Stimulated activated CD4-positive, alpha-beta T cell treated with anti-CD3 and anti-CD28 coated beads, Interleukin-2, amount 100 ng/mL, for 24 hours (primary cell): ENCODE data around the gene PNMA8A.
A peak's percentile ranks its signal among the peaks of the same experiment; 100 is the strongest.
"Not testable (repeated sequence)": the region's sequence is repeated elsewhere in the genome, so short reads cannot be mapped to it uniquely, and the experiment has no call there.

Experiments used
- DNase-seq, 2 donors: peaks; one replicate each; pipeline ENCODE4 v3.0.0-alpha.2; 2020

PNMA8A gene, protein sequence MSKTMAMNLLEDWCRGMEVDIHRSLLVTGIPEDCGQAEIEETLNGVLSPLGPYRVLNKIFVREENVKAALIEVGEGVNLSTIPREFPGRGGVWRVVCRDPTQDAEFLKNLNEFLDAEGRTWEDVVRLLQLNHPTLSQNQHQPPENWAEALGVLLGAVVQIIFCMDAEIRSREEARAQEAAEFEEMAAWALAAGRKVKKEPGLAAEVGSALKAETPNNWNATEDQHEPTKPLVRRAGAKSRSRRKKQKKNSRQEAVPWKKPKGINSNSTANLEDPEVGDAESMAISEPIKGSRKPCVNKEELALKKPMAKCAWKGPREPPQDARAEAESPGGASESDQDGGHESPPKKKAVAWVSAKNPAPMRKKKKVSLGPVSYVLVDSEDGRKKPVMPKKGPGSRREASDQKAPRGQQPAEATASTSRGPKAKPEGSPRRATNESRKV

DNA sequence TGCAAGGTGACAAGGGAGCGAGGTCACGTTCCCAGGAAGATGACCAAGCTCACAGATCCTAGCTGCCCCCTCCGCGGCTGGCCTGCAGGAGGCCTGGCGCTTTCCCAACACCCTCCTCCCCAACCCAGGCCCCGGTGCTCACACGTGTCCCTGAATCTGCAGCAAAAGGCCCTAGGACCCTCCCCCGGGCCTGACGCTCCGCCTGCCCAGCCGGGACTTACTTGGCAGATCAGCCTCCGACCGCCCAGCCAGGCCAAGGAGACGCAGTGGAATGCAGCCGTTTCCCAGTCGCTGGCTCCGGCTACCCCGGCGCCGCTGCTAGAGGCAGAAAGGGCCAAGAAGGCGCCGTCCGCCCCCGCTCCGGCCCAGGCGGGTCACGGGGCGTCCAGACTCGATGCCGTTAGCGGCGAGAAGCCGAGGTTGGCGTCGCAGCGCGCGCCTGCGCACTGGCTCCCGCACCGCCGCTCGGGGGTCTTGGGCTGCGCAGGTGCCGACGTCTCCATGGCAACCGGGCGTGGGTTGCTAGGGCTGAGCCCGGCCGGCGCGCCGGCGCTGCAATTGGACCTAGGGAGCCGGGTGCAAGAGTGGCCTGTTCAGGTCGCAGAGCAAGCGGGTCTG is at the start of gene PNMA8A:
Gene PNMA8A, minus strand, starts transcription at position 448 of the 618 bp plus-strand sequence. CDS start 528 bp downstream, outside the sequence.
- no peak for DNase-seq

DNA sequence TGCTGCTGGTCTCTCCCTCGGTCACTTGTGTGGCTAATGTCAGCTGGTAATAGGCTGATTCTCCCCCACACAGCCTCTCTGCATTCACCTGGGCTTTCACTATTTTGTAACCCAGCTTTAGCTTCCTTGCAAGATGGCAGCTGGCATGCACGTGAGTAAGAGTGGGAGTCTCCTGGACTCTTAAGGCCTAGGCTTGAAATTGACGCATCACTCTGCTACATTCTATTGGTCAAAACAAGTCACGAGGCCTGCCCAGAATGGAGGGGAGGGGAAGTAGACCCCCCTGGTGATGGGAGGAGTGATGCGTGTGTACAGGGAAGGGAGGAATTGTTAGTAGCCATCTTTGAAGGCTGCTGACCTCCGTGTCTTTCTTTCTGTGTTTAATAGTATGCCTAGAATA is 49.3 kb upstream of the PNMA8A start:
- DNase-seq: no peak

DNA sequence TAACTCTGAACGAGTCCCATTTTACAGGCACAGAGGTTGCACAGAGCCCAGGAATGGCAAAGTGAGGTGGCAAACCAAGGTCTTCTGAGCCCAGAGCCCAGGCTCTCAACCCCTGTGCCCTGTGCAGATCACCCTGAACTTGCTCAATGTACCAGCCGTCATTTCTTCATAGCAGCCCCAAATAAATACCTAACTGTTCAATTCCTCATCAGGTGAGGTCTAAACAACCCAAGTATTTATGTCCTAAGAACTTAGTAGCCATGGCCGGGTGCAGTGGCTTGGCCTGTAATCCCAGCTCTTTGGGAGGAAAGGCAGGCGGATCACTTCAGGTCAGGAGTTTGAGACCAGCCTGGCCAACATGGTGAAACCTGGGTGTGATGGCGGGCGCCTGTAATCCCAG is 46.1 kb upstream of the PNMA8A start:
- DNase-seq: no peak

DNA sequence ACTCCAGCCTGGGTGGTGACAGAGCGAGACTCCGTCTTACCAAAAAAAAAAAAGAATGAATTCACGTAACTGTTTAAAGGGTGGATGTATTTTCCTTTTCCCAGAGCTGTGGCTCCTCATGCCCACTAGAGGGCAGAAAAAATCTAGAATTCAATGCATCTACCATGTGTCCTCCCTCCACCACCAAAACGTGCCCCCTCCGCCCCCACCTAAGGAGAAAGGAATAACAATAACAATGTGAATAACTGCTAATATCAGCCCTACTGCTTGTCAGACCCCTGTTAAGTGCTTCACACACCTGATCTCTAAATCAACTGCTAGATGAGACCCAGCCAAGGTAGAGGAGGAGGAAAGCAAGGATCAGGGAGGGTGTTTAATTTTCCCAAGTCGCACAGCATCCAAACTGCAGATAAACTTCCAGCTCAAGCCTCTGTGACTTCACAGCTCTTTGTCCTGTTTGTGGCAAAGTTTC is 44.6 kb upstream of the PNMA8A start:
- DNase-seq: peak; percentile 34 to 36

DNA sequence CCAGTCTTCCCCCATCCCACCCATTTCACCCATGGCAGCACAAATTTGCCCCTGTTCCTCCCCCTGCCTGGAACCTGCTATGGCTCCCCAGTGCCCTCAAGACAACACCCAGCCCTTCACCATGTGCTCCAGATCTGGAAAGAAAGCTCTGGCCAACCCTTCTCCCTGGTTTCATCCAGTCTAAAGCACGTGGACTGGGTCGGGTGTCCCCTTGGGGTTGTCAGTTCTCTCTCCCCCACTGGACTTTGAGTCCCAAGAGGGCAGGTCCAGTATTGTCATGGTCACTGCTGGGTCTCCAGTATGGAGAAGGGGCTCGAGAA is 43.9 kb upstream of the PNMA8A start:
- no peak for DNase-seq

DNA sequence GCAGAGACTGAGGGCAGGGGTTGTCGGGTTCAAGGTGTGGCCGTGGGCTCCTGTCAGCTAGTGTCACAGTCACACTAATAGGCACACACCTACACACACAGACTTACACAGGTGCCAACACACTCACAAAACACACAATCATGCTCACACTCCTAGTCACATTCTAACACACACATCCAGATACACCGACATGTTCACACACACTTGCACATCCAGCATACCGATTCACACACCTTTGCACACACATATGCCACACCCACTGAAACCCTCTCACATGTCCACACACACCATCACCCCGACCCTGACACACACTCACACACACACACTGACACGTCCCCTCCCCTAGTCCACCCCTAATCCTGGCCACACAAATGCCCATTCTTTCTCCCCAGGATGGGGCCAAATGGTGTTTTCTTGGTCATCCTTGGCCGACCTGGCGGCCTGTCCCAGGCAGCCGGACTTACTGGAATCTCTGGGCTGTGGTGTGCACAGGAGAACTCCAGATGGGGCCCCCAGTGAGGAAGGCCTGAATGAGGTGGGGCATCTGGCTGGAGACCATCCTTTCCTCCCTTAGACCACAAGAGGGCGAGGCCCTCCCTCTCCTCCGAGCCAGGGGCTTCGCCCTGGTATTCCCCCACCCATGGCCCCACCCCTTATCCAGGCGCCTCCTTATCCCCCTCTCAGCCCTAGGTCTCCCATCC is 43.4 kb upstream of the PNMA8A start:
- DNase-seq: no peak

DNA sequence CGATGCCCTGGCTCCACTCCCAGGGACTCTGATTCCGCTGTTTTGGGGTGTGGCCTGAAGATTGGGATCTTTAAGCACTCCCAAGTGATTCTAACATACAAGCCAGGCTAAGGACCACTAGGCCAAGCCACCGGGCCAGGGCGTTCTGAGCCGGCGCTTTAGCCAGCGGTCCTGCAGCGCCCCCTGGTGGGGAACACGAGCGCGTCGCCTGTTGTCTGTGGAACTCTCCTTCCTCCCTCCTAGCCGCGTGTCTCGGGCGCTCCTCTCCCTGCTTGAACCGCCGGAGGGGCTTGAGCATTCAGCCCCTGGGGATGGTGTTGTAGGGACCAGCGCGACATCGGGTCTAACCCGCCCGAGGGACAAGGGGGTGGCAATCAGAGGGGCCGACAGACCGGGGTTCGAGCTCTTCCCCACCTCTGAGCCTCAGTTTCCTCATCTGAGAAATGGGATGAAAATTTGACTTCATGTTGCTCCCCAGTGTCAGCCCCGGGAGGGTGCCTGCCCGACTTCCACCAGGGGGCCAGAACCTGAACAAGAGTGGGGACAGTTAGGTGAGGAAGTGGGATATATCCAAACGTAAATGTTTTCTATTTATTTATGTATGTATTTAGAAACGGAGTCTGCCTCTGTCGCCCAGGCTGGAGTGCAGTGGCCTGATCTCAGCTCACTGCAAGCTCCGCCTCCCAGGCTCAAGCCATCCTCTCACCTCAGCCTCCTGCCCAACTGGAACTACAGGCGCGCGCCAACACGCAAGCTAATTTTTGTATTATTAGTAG is 42.3 kb upstream of the PNMA8A start:
- DNase-seq: peak; percentile 89 to 90

DNA sequence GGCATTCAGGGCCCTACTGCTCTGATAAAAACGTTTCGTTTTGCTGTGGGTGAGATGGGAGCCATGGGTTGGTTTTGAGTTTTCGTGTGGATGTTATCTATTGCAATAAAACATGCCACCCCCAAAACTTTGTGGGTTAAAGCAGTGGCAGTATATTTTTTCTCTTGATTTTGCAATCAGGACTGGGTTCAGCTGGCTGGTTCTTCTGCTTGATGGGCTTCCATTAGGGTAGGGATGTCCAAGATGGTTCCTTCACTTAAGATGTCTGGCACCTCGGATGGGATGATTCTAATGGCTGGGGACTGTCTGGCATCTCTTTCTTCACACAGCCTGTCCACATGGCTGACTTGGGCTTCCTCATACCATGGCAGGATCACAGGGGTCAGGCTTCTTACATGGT is 39.9 kb upstream of the PNMA8A start:
- no peak for DNase-seq

DNA sequence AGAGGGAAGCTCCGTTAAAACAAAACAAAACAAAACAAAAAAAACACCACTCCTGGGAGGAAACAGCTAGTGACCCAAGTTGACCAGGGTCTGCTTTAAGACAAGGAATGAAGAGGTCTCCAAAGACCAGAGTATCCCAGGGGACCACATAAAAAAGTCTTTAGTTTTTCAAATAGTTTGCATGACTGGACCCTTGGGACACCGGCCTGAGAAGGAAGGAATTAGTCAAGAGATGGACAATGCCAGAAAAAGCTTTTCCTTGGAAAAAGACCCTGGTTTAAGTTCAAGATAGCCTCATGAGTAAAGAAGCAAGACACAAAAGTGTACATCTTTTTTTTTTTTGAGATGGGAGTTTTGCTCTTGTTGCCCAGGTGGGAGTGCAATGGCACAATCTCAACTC is 36.8 kb upstream of the PNMA8A start:
- no peak for DNase-seq

DNA sequence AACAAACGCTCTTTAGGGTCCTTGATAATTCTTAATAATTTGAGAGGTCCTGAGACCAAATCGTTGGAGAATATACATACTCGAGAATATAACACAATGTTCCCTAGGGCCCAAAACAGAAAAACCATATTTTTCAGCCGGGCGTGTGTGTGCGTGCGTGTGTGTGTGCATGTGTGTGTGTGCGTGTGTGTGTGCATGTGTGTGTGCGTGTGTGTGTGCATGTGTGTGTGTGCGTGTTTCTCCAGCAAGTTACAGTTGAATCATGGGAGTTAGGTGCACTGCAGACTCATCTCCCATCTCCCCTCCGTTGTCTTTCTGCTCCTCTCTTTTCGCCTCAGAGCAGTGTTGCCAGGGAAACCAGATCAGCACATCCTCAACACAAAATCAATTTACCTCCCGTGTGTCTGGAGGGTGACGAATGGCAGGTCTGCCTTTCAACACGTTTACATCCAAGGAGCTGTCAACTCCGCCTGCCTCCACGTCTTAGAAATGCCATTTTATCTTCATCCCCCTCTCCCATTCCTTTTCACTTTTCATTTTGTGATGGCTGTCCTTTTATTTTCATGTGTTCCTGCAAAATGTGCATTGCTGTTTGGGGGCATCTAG is 32.6 kb upstream of the PNMA8A start:
- DNase-seq: no peak

DNA sequence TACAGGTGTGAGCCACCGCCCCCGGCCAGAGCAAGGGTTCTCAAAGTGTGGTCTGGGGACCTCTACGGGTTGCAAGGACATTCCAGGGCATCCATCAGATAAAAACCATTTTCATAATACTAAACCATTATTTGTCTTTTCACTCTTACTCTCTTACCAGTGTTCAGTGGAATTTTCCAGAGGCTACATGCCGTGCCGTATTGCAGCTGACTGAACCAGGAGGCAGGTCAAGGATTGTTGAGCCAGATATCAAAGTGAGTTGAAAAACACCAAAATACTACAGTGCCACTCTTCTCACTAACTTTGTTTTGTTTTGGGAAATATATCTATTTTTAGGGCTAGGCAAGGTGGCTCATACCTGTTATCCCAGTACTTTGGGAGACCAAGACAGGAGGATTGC is 31.5 kb upstream of the PNMA8A start:
- DNase-seq: no peak

DNA sequence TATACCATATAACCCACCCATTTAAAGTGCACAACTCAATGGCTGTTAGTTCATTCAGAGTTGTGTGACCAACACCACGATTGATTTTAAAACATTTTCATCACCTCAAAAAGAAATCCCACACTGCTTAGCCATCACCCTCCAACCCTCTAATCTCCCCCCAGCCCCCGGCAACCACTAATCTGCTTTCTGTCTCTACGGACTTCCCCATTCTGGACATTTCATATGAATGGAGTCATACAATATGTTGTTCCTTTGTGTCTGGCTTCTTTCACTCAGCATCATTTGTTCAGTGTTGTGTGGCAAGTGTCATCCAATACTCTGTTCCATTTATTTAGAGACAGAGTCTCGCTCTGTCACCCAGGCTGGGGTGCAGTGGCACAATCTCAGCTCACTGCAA is 28.3 kb upstream of the PNMA8A start:
- DNase-seq: no peak

DNA sequence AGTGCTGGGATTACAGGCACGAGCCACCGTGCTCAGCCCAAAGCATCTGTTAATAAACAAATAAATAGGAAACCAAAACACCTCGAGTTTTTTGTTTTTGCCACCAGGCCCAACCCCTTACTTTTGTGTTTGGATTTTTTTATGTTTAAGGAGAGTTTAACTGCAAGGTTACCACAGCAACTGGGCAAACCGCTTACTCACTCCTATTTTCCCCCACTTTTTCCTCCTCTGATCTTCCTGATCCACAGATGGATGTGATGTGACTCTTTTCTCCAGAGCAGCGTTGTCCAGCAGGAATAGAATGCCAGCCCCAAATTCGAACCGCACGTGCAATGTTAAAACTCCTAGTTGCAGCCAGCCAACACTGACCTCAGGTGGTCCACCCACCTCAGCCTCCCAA is 26.4 kb upstream of the PNMA8A start:
- DNase-seq: no peak

DNA sequence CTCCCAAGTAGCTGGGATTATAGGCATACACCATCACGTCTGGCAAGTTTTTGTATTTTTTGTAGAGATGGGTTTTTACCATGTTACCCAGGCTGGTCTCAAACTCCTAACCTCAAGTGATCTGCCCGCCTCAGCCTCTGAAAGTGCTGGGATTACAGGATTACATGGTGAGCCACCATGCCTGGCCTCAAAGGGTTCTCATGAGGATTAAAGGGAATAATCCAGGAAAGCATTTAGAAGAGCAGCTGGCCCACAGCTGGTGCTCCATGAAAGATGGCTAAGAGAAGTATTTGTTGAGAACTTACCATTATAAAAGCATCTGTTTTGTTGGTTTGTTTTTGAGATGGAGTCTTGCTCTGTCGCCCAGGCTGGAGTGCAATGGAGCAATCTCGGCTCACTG is 25.5 kb upstream of the PNMA8A start:
- DNase-seq: not testable (repeated sequence)

DNA sequence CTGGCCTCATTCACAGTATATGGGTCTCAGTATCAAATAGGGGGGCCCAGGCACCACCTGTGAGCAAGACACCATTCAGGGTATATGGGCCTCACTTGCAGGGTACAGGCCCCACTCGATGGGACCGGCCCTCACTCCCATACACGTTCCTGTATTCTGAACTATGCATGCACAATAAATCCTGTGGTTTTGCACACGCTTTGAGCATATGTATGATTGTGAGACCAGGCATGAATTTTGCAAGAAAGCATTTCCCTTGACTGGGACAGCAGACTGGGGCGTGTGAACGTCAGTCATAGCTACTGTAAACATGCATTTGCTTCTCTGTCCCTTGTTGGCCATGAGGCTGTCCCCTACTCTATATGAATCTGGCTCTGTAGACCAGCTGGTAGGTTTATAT is 24.9 kb upstream of the PNMA8A start:
- DNase-seq: no peak

DNA sequence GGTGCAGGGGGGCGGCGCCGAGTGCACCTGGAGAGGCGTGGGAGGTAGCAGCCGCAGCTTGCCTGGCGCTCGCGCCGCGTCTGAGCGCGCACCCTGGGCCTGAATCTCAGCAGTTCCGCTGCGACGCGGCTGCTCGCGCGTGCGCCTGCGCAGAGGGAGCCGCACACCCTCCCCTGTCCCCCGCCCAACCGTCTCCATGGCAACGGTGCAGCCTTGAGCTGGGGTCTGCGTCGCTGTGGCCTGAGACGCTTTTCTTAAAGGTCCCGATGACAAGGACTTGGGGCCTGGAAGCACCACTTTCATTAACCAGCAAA is 24.4 kb upstream of the PNMA8A start, which contains the start of gene PNMA8B:
Gene PNMA8B, minus strand, starts transcription at position 82 of the 314 bp plus-strand sequence. CDS start 402 bp downstream, outside the sequence.
- peak in 1 of 2 donors; percentile 51 for DNase-seq

DNA sequence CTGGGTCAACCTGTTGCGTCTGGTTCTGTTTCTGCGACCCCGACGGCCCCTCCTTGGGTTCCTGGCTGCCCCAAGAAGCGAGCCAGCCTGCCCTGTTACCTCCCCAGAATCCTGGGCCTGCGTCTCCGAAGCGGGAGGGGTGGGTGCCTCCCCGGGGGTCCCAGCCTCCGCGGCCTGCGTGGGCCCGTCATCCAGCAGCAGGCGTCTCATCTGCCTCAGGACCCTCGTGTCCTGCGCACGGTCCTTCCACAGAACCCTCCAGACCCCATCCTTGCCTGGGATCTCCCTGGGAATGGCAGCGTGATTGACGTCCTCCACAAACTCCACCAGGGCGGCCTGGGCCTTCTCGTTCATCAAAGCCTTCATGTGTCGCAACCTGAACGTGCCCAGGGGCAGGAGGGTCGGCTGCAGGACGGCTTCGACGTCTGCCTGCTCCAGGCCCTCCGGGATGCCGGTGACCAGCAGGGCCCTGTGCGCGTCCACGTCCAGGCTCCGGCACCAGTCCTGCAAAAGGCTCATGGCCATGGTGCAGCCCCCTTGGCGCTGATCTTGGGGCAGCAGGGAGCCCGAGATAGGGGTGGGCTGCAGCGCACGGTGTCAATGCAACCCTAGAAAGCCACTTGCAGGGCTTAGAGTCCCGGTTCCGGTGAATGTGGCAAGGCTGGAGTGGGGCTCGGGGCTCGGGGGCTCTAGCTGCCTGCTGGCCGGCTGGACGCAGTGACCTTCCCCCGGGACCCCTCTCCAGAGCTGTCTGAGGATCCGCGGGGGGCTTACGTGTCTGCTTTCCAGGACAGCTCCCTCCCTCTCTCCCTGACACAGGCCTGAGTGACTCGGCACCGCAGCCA is 23.8 kb upstream of the PNMA8A start:
- no peak for DNase-seq

DNA sequence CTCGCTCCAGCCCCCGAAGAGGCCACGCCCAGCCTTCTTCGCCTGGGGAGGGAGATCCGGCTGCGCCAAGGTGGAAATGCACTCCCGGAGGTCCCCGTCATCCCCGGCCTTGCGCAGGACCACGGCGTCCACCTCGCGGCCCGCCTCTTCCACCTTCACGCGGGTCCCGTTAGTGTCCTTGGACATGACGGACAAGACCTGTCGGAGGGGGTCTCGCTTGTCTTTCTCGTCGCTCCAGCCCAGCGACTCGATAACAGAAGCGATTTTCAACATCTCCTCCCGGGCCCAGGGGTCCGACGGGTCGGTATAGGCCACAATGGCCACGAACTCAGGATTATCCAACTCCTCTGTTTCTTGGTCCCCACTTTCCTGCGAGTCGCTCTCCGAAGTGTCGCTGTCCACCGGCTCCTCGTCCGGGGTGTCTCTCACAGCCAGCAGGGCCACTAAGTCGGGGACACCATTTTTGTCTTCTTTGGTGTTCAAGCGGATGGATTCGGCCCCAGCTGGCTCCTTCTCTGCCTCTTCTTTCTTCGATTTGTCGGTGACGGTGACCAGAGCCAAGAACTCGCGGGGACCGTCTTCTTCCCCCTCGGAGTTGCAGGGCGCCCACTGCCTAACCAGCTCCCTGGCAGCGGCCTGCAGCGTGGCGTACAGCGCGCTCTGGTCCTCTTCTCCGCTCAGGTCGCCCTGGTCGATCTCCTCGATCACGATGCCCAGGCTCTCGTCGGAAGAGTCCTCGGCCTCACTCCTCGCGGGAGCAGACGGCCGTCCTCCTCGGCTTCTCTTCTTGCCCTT is 23.0 kb upstream of the PNMA8A start:
- DNase-seq: no peak

DNA sequence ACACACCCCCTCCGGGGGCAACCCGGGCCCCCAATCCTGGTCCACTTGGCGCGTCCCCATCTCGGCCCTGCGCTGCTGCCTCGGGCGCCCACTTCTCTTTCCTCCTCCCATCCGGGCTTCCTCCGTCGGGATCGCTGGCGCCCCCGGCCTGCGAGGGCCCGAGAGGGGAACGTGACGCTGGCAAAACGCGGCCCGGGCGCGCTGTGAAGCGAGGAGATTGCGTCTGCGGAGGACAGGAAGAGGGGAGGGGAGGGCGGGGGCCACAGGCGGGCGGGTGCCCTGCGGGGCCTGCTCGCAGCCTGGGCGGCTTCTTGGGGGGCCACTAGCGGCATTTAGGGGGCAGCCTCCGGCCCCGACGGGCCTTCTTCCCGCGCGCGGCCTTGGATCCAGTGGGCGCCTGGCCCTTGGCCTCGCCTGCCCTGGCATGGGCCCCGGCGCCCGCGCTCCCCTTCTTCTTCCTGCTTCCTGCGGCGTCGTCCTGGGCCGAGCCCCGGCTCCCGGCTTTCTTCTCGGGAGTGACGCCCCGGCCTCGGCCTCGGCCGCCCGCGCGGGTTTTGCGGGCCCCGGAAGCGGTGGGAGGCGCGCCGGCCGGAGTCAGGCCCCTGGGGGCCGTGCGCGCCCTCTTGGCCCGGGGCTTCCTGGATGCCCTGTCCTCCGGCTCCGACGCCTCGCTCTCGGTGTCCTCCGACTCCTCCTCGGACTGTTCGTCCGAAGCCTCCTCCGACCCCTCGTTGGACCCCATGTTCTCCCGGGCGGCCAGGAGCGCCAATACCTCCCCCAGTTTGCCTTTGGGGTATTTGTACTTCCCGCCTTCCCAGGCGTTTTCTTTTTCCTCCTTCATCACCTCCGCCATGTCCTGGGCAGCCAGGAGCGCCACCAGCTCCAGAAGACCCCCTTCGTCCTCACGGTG is 22.1 kb upstream of the PNMA8A start:
- DNase-seq: no peak

DNA sequence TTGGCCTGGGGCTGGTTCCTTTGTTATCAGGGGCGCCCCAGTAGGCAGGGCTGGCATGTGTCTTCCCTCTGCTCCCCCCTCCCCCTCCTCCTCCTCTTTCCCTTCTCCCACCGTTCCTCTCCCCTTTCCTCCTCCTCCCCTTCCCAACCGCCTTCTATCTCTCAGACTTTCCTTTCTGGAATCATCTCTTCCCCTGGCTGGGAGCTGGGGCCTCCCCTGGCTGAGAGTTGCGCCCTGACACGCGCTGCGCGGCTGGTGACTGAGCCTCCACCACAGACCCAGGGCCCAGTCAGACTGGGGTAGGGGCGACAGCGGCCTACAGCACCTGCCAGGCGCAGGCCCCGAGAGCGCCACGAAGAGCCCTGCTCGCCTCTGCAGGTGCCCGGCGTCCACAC is 21.5 kb upstream of the PNMA8A start:
- no peak for DNase-seq
